Hepatocyte (in vitro differentiated cells): ENCODE measurements around the gene HSPA1A.

Experiments
- EZH2 ChIP-seq: fragments of 200-600 bp; sonication (generic); IDR thresholded peaks from 2 replicates; pipeline ENCODE4 v1.6.1; 2016; ENCODE audit warnings: antibody characterized with exemption, mild to moderate bottlenecking, borderline replicate concordance
- TF ChIP-seq, protein P1 (sequence below): fragments of 200-600 bp; sonication (generic); IDR thresholded peaks from 2 replicates; pipeline ENCODE4 v1.5.1; 2016; ENCODE audit warnings: antibody characterized with exemption, mild to moderate bottlenecking; ENCODE audit not compliant: poor library complexity

DNA sequence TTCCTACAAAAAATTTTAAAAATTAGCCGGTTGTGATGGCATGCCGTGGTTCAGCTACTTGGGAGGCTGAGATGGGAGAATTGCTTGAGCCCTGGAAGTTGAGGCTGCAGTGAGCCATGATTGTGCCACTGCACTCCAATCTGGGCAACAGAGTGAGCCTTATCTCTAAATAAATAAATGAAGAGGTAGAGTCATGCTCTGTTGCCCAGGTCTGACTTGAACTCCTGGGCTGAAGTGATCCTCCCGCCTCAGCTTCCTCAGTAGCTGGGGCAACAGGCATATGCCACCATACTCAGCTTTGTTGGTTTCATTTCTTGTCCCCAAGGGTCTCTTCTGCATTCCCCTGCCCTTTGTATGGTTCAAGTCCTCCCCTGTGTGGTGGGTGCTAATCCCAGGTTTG lies 29.2 kb downstream of the HSPA1A start:
- TF ChIP-seq, protein P1, sequence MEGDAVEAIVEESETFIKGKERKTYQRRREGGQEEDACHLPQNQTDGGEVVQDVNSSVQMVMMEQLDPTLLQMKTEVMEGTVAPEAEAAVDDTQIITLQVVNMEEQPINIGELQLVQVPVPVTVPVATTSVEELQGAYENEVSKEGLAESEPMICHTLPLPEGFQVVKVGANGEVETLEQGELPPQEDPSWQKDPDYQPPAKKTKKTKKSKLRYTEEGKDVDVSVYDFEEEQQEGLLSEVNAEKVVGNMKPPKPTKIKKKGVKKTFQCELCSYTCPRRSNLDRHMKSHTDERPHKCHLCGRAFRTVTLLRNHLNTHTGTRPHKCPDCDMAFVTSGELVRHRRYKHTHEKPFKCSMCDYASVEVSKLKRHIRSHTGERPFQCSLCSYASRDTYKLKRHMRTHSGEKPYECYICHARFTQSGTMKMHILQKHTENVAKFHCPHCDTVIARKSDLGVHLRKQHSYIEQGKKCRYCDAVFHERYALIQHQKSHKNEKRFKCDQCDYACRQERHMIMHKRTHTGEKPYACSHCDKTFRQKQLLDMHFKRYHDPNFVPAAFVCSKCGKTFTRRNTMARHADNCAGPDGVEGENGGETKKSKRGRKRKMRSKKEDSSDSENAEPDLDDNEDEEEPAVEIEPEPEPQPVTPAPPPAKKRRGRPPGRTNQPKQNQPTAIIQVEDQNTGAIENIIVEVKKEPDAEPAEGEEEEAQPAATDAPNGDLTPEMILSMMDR = no peak
- TF ChIP-seq EZH2 = no peak
